ENCODE measurements around the gene ADGRD2. TPM values are rescaled to one million over a fixed set of nuclear protein-coding genes. Genes with fewer than 3 reads are reported as not detected.

Gene ADGRD2
- total and polyA plus RNA-seq, 2 of the 13 experiments (the other 11 are each of a cell fraction or from before 2014, with no cell fraction given), result not detected

- TF ChIP-seq DZIP1 (CRISPR knock-in tag; IDR thresholded peaks at IDR 0.05), result no peak
- TF ChIP-seq SNRNP70 (IDR thresholded peaks at IDR 0.05; ENCODE audit: low read depth, low read length), result no peak
- no peak; the same call in 1 of the 2 replicates for TF ChIP-seq NRL (CRISPR knock-in tag; IDR thresholded peaks at IDR 0.05; ENCODE audit: borderline replicate concordance)
- TF ChIP-seq GLI4 (CRISPR knock-in tag; IDR thresholded peaks at IDR 0.05; ENCODE audit: borderline replicate concordance), result peak; percentile 88; the same call in 1 of the 2 replicates
- no peak for TF ChIP-seq CBX2 (IDR thresholded peaks at IDR 0.05; ENCODE audit: low read depth, low read length)
- TF ChIP-seq CBX2 (CRISPR knock-in tag; IDR thresholded peaks at IDR 0.05; ENCODE audit: low read depth), result no peak
- no peak; the same call in 1 of the 2 replicates for TF ChIP-seq RBAK (CRISPR knock-in tag; IDR thresholded peaks at IDR 0.05)
- TF ChIP-seq RAD21 (CRISPR knock-in tag; IDR thresholded peaks at IDR 0.05), result no peak
- no peak for TF ChIP-seq ZFP1 (CRISPR knock-in tag; IDR thresholded peaks at IDR 0.05)
- TF ChIP-seq, protein P1, sequence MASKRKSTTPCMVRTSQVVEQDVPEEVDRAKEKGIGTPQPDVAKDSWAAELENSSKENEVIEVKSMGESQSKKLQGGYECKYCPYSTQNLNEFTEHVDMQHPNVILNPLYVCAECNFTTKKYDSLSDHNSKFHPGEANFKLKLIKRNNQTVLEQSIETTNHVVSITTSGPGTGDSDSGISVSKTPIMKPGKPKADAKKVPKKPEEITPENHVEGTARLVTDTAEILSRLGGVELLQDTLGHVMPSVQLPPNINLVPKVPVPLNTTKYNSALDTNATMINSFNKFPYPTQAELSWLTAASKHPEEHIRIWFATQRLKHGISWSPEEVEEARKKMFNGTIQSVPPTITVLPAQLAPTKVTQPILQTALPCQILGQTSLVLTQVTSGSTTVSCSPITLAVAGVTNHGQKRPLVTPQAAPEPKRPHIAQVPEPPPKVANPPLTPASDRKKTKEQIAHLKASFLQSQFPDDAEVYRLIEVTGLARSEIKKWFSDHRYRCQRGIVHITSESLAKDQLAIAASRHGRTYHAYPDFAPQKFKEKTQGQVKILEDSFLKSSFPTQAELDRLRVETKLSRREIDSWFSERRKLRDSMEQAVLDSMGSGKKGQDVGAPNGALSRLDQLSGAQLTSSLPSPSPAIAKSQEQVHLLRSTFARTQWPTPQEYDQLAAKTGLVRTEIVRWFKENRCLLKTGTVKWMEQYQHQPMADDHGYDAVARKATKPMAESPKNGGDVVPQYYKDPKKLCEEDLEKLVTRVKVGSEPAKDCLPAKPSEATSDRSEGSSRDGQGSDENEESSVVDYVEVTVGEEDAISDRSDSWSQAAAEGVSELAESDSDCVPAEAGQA (IDR thresholded peaks at IDR 0.05; ENCODE audit: low read depth), result peak; percentile 74
- TF ChIP-seq, protein P1 (CRISPR knock-in tag; IDR thresholded peaks at IDR 0.05; ENCODE audit: borderline replicate concordance), result no peak
- TF ChIP-seq NKX3-1 (CRISPR knock-in tag; IDR thresholded peaks at IDR 0.05), result peak; percentile 49; the same call in 1 of the 2 replicates
- TF ChIP-seq, protein P2, sequence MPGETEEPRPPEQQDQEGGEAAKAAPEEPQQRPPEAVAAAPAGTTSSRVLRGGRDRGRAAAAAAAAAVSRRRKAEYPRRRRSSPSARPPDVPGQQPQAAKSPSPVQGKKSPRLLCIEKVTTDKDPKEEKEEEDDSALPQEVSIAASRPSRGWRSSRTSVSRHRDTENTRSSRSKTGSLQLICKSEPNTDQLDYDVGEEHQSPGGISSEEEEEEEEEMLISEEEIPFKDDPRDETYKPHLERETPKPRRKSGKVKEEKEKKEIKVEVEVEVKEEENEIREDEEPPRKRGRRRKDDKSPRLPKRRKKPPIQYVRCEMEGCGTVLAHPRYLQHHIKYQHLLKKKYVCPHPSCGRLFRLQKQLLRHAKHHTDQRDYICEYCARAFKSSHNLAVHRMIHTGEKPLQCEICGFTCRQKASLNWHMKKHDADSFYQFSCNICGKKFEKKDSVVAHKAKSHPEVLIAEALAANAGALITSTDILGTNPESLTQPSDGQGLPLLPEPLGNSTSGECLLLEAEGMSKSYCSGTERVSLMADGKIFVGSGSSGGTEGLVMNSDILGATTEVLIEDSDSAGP (CRISPR knock-in tag; IDR thresholded peaks at IDR 0.05; ENCODE audit: borderline replicate concordance), result peak; percentile 79; the same call in 1 of the 2 replicates
- no peak for TF ChIP-seq NCOR1 (IDR thresholded peaks at IDR 0.05; ENCODE audit: borderline replicate concordance, low read length)
- TF ChIP-seq ZNF660 (CRISPR knock-in tag; IDR thresholded peaks at IDR 0.05; ENCODE audit: borderline replicate concordance, low read depth), result no peak
- no peak for TF ChIP-seq RFXANK (CRISPR knock-in tag; IDR thresholded peaks at IDR 0.05)
- no peak; the same call in 1 of the 2 replicates for TF ChIP-seq KLF11 (CRISPR knock-in tag; IDR thresholded peaks at IDR 0.05)
- 0 out of 2 replicates have a peak, but pooled peaks have one; percentile 21 for TF ChIP-seq HIVEP1 (CRISPR knock-in tag; IDR thresholded peaks at IDR 0.05)
- TF ChIP-seq ELF3 (CRISPR knock-in tag; IDR thresholded peaks at IDR 0.05), result peak; percentile 81
- TF ChIP-seq ARNT (IDR thresholded peaks at IDR 0.05), result no peak
- 0 out of 2 replicates have a peak, but pooled peaks have one; percentile 5 for TF ChIP-seq ZNF138 (CRISPR knock-in tag; IDR thresholded peaks at IDR 0.05; ENCODE audit: low read depth)
Measured at GRCh38 chr9:124415102-124415851, 35.0 kb upstream of the ADGRD2 start, which contains the start of gene PSMB7 (continued).

Data from HepG2 (cell line).